CD14-positive monocyte (primary cell): ENCODE results near the gene DRD2. TPM values are rescaled to one million over a fixed set of nuclear protein-coding genes. Genes with fewer than 3 reads are reported as not detected.
A peak's percentile ranks its signal among the peaks of the same experiment; 100 is the strongest.

Experiments used
- DNase-seq, 3 donors: peaks; one replicate each; pipeline ENCODE4 v3.0.0-alpha.2; 2011 to 2022
- H2AFZ ChIP-seq: 2 replicates; pipeline ENCODE4 v1.6.0; 2012; ENCODE audit warnings: mild to moderate bottlenecking, low read depth, low read length, inconsistent platforms; ENCODE audit not compliant: insufficient read depth, poor library complexity, severe bottlenecking
- H3K27ac ChIP-seq, 2 donors: 1 replicate in 1 of 2; 2 replicates in 1 of 2; pipeline ENCODE4 v1.5.1; 2012 to 2013; ENCODE audit warnings: low read length in 2 of 2, control low read depth in 1 of 2, inconsistent platforms in 1 of 2, low read depth in 1 of 2, mild to moderate bottlenecking in 1 of 2
- H3K27me3 ChIP-seq, 2 donors: one replicate each; pipeline versions ENCODE4 v1.6.0 to v1.6.1; 2011 to 2013; ENCODE audit warnings: low read length in 2 of 2; ENCODE audit not compliant: control insufficient read depth in 2 of 2, insufficient read depth in 2 of 2
- H3K36me3 ChIP-seq, 2 donors: replicated peaks in 1 of 2; 1 replicate in 1 of 2; 2 replicates in 1 of 2; pipeline versions ENCODE4 v1.5.1 to v1.6.1; 2012 to 2013; ENCODE audit warnings: low read length in 2 of 2, control low read depth in 1 of 2, inconsistent platforms in 1 of 2, mild to moderate bottlenecking in 1 of 2; ENCODE audit not compliant: insufficient read depth in 2 of 2, control insufficient read depth in 1 of 2
- H3K4me1 ChIP-seq, 2 donors: 1 replicate in 1 of 2; 2 replicates in 1 of 2; pipeline versions ENCODE4 v1.5.1 to v1.6.1; 2012 to 2013; ENCODE audit warnings: low read length in 2 of 2, control low read depth in 1 of 2, inconsistent platforms in 1 of 2, mild to moderate bottlenecking in 1 of 2, moderate library complexity in 1 of 2; ENCODE audit not compliant: insufficient read depth in 2 of 2, control insufficient read depth in 1 of 2
- H3K4me2 ChIP-seq: replicated peaks from 2 replicates; pipeline ENCODE3; 2012; ENCODE audit warnings: low read length, moderate library complexity, mild to moderate bottlenecking; ENCODE audit not compliant: poor library complexity, severe bottlenecking; ENCODE audit errors: extremely low read depth
- H3K4me3 ChIP-seq, 3 experiments: fragments of 200-600 bp in 1 of 3; sonication (generic) in 1 of 3; replicated peaks in 1 of 3; 1 replicate in 2 of 3; 2 replicates in 1 of 3; pipeline ENCODE4 v1.5.1; 2011 to 2013; ENCODE audit warnings: low read length in 3 of 3, mild to moderate bottlenecking in 3 of 3, control low read depth in 2 of 3, low read depth in 2 of 3, inconsistent platforms in 1 of 3, moderate library complexity in 1 of 3
- H3K79me2 ChIP-seq: 2 replicates; pipeline ENCODE4 v1.6.0; 2012; ENCODE audit warnings: mild to moderate bottlenecking, control low read depth, inconsistent platforms, low read length, moderate library complexity; ENCODE audit not compliant: insufficient read depth
- H3K9ac ChIP-seq: 2 replicates; pipeline ENCODE4 v1.6.0; 2017; ENCODE audit warnings: low read length, mild to moderate bottlenecking; ENCODE audit not compliant: insufficient read depth, poor library complexity, severe bottlenecking
- H3K9me3 ChIP-seq, 2 donors: replicated peaks in 1 of 2; 1 replicate in 1 of 2; 2 replicates in 1 of 2; pipeline versions ENCODE4 v1.5.1 to v1.6.1; 2012 to 2013; ENCODE audit warnings: low read length in 2 of 2, control low read depth in 1 of 2; ENCODE audit not compliant: control insufficient read depth in 1 of 2, insufficient read depth in 1 of 2
- H4K20me1 ChIP-seq: 2 replicates; pipeline ENCODE4 v1.6.0; 2012; ENCODE audit warnings: mild to moderate bottlenecking, low read length, control low read depth, moderate library complexity; ENCODE audit not compliant: insufficient read depth
- H3K27ac Mint-ChIP-seq, 7 donors: one replicate each; pipeline ENCODE4 v1.8.0; 2020; ENCODE audit warnings: mild to moderate bottlenecking in 7 of 7, mixed read lengths in 7 of 7, moderate library complexity in 6 of 7, inconsistent platforms in 2 of 7
- H3K27me3 Mint-ChIP-seq, 3 donors: one replicate each; pipeline ENCODE4 v1.8.0; 2021 to 2022; ENCODE audit warnings: low read depth in 3 of 3, mild to moderate bottlenecking in 3 of 3, mixed read lengths in 3 of 3, moderate library complexity in 3 of 3, inconsistent platforms in 1 of 3
- H3K36me3 Mint-ChIP-seq, 2 donors: one replicate each; pipeline ENCODE4 v1.8.0; 2020; ENCODE audit warnings: mixed read lengths in 2 of 2, inconsistent platforms in 1 of 2, mild to moderate bottlenecking in 1 of 2
- H3K4me1 Mint-ChIP-seq: one replicate; pipeline ENCODE4 v1.8.0; 2020; ENCODE audit warnings: mild to moderate bottlenecking, mixed read lengths
- H3K4me3 Mint-ChIP-seq, 2 donors: one replicate each; pipeline ENCODE4 v1.8.0; 2020; ENCODE audit warnings: mild to moderate bottlenecking in 2 of 2, mixed read lengths in 2 of 2, moderate library complexity in 1 of 2
- H3K9me3 Mint-ChIP-seq, 7 donors: one replicate each; pipeline ENCODE4 v1.8.0; 2020 to 2022; ENCODE audit warnings: mixed read lengths in 7 of 7, mild to moderate bottlenecking in 6 of 7, moderate library complexity in 6 of 7, inconsistent platforms in 2 of 7
- CTCF ChIP-seq: fragments of 200-600 bp; IDR thresholded peaks from one replicate; pipeline ENCODE4 v1.8.0; 2022; ENCODE audit warnings: antibody characterized with exemption, mild to moderate bottlenecking
- WGBS: methylation state at CpG from one replicate; pipeline ENCODE4 v1.1.5; 2013; ENCODE audit warnings: missing lambda C conversion rate; ENCODE audit not compliant: insufficient coverage; 5-methylcytosine and 5-hydroxymethylcytosine counted together
- intact Hi-C, 2 donors: fragments of 100-400 bp; cut with micrococcal nuclease; formaldehyde crosslinking; loops; one replicate each; pipeline versions ENCODE4 v1.15.0 to v1.15.1; 2023
- polyA plus RNA-seq, 3 donors: library from polyadenylated mRNA; depleted of rRNA in 1 of 3; unstranded in 2 of 3; stranded (reverse) in 1 of 3; fragments of 300-500 nt in 2 of 3; fragments of >200 nt in 1 of 3; fragmentation: Illumina TruSeq in 2 of 3; gene quantifications; 1 replicate in 2 of 3; 2 replicates in 1 of 3; pipeline ENCODE4 v1.2.3, GENCODE V29; 2012 to 2021

DRD2 gene
- polyA plus RNA-seq, 3 donors: not detected

DNA sequence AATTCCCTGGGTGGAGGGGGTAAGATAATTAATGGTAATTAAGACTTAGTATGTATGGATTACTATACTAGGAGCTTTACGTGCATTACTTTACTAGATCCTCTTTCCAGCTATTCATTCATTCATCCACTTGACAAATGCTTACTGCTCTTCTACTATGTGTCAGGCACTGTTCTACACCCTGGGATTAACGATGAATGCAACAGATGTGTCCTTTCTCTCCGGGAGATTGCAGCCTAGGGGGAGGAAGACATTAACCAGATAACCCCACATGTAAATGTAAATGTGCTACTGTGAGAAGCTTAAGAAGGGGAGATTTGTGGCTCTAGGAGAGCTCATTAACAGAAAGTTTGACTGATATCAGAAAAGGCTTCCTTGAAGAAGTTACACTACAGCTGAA, 85.9 kb downstream of the DRD2 start:
- Mint-ChIP-seq H3K4me3 (no peak overlapping the region), H3K27me3 (peaks cover 3 to 13% (median 11%) of the 10 kb centered on the region in 3 donors), H3K4me1 (no peaks in the 10 kb centered on the region), H3K36me3 (no peaks in the 10 kb centered on the region), H3K9me3 (no peaks in the 10 kb centered on the region), H3K27ac (no peak overlapping the region)
- Histone ChIP-seq H3K36me3 (no peaks in the 10 kb centered on the region), H4K20me1 (no peaks in the 10 kb centered on the region), H3K4me1 (no peaks in the 10 kb centered on the region), H3K79me2 (no peaks in the 10 kb centered on the region), H3K27me3 (peaks cover 0 to 29% of the 10 kb centered on the region in 2 donors), H2AFZ (no peak overlapping the region), H3K27ac (no peak overlapping the region), H3K9me3 (no peaks in the 10 kb centered on the region), H3K4me2 (no peak overlapping the region), H3K9ac (no peak overlapping the region), H3K4me3 (no peak overlapping the region)
- no CpG with 5 or more reads among the region's 3 CpGs for WGBS
- intact Hi-C loops: no loop called here
- no peak for TF ChIP-seq CTCF
- DNase-seq: no peak

GRCh38 chr11:113387605-113388211, 87.5 kb downstream of the DRD2 start, which contains the start of gene ANKK1:
Gene ANKK1 (plus strand): TSS chr11:113387779. CDS start chr11:113387885, 106 bp downstream.
- intact Hi-C loops: no loop called here
- no peak for TF ChIP-seq CTCF
- Histone ChIP-seq H2AFZ (no peak within 1 kb of the TSS), H3K9ac (no peak within 1 kb of the TSS), H3K36me3 (no peaks in the 10 kb centered on the region), H3K4me3 (no peak within 1 kb of the TSS), H3K4me2 (no peak within 1 kb of the TSS), H3K79me2 (no peaks in the 10 kb centered on the region), H3K27ac (no peak within 1 kb of the TSS), H3K4me1 (no peaks in the 10 kb centered on the region), H4K20me1 (no peaks in the 10 kb centered on the region), H3K27me3 (peaks cover 0 to 29% of the 10 kb centered on the region in 2 donors), H3K9me3 (no peaks in the 10 kb centered on the region)
- H3K27me3 Mint-ChIP-seq: peaks cover 3 to 13% (median 11%) of the 10 kb centered on the region in 3 donors
- no peaks in the 10 kb centered on the region for H3K9me3 Mint-ChIP-seq
- no peak for DNase-seq
- no peak within 1 kb of the TSS for H3K27ac Mint-ChIP-seq
- H3K36me3 Mint-ChIP-seq: no peaks in the 10 kb centered on the region
- H3K4me1 Mint-ChIP-seq: no peaks in the 10 kb centered on the region
- 15% methylated on average over 41 of the region's 46 CpGs for WGBS
- peak within 1 kb of the TSS in 1 of 2 donors; percentile 48 for H3K4me3 Mint-ChIP-seq
